Panc1 (cell line): ENCODE measurements around the gene MYLK2. TPM values are rescaled to one million over a fixed set of nuclear protein-coding genes. Genes with fewer than 3 reads are reported as not detected.

Experiments
- ATAC-seq: fragments of 200-7000 bp; cut with Tn5 transposase; 2 replicates; pipeline ENCODE4 v1.9.1; 2020; ENCODE audit warnings: mild to moderate bottlenecking, moderate library complexity
- BruUV-seq: library from RNA; stranded (reverse); fragments of 400-500 nt; replicated peaks from 2 replicates; lab custom pipeline; 2021; lab: Mats Ljungman, UMichigan
- CTCF ChIA-PET: fragments of 300-600 bp; sonication (Branson Sonifier 250); formaldehyde crosslinking; loops from one replicate; lab custom pipeline; 2022; ENCODE audit warnings: antibody characterized with exemption; lab: Charles Lee
- POLR2A ChIA-PET: fragments of 300-600 bp; sonication (Branson Sonifier 250); formaldehyde crosslinking; loops from one replicate; lab custom pipeline; 2022; ENCODE audit warnings: antibody characterized with exemption; lab: Charles Lee
- DNase-seq: peaks from one replicate; pipeline ENCODE4 v3.0.0-alpha.2; 2010; ENCODE audit warnings: low read depth, low spot score
- H3K27ac ChIP-seq: 2 replicates; pipeline ENCODE4 v1.5.1; 2011; ENCODE audit warnings: mild to moderate bottlenecking, low read length, inconsistent platforms
- H3K27me3 ChIP-seq: fragments of 200-500 bp; sonication (Bioruptor generic); 2 replicates; pipeline ENCODE4 v1.6.0; 2014; ENCODE audit warnings: low read length, inconsistent platforms; ENCODE audit not compliant: control insufficient read depth, insufficient read depth
- H3K36me3 ChIP-seq: fragments of 200-500 bp; sonication (Bioruptor generic); 2 replicates; pipeline ENCODE4 v1.5.1; 2014; ENCODE audit warnings: inconsistent platforms, mild to moderate bottlenecking, low read length, moderate library complexity; ENCODE audit not compliant: control insufficient read depth, insufficient read depth
- H3K4me1 ChIP-seq: 2 replicates; pipeline ENCODE4 v1.5.1; 2011; ENCODE audit warnings: inconsistent platforms, mild to moderate bottlenecking, low read length, moderate library complexity; ENCODE audit not compliant: control insufficient read depth, insufficient read depth
- H3K4me3 ChIP-seq, 2 experiments: 2 replicates each; pipeline ENCODE4 v1.5.1; 2011 to 2012; ENCODE audit warnings: low read depth in 2 of 2, low read length in 2 of 2, mild to moderate bottlenecking in 2 of 2, inconsistent platforms in 1 of 2, moderate library complexity in 1 of 2
- H3K9me3 ChIP-seq: fragments of 200-500 bp; sonication (Bioruptor generic); 2 replicates; pipeline ENCODE4 v1.5.1; 2014; ENCODE audit warnings: low read depth, mild to moderate bottlenecking, inconsistent platforms, low read length, moderate library complexity; ENCODE audit not compliant: control insufficient read depth, insufficient read depth
- CTCF ChIP-seq: fragments of 450-650 bp; IDR thresholded peaks from 2 replicates; pipeline ENCODE4 v1.5.1; 2017; ENCODE audit warnings: mild to moderate bottlenecking
- POLR2AphosphoS5 ChIP-seq: IDR thresholded peaks from 2 replicates; pipeline ENCODE4 v1.6.1; 2012; ENCODE audit warnings: mild to moderate bottlenecking, low read depth, low read length, moderate library complexity
- REST ChIP-seq, 2 experiments: IDR thresholded peaks; 2 replicates each; pipeline ENCODE4 v1.6.1; 2011 to 2012; ENCODE audit warnings: low read depth in 2 of 2, control low read depth in 1 of 2, low read length in 1 of 2, mild to moderate bottlenecking in 1 of 2, moderate library complexity in 1 of 2; ENCODE audit not compliant: insufficient read depth in 1 of 2
- SIN3A ChIP-seq: IDR thresholded peaks from 2 replicates; pipeline ENCODE4 v1.6.1; 2012; ENCODE audit warnings: low read depth, mild to moderate bottlenecking, low read length, moderate library complexity, borderline replicate concordance; ENCODE audit not compliant: insufficient read depth
- TCF7L2 ChIP-seq: IDR thresholded peaks from 2 replicates; pipeline ENCODE4 v1.6.1; 2011; ENCODE audit warnings: mild to moderate bottlenecking, low read depth, low read length, inconsistent platforms
- in situ Hi-C: cut with HindIII; loops from 2 replicates; pipeline ENCODE4 v1.10.0; 2016; ENCODE audit warnings: low sequenced_read_pairs, low pct_unique_long_range_greater_than_20kb
- intact Hi-C: fragments of 100-400 bp; cut with micrococcal nuclease; formaldehyde crosslinking; loops from one replicate; pipeline ENCODE4 v1.10.0; 2022; ENCODE audit not compliant: unreplicated experiment
- total RNA-seq: library from RNA; stranded (reverse); gene quantifications from one replicate; pipeline ENCODE4 v1.2.1, GENCODE V29; 2021; ENCODE audit not compliant: unreplicated experiment

MYLK2 gene
- total RNA-seq, 1 experiment from 2014 or later, result 0.87 TPM

GRCh38 chr20:31863296-31864085 is 44.3 kb downstream of the MYLK2 start:
- TF ChIP-seq CTCF (no peak), SIN3A (no peak), REST (IDR thresholded peaks at IDR 0.05; ENCODE audit: insufficient read depth in 1 of 2, low read depth in 2 of 2, low read length in 1 of 2) (no peak), POLR2AphosphoS5 (no peak), TCF7L2 (no peak)
- POLR2A ChIA-PET, result interaction anchor here (0.8 to 0.9 kb wide), 3 partner anchors 32 to 228 kb away, joined by 3 to 22 read pairs (median 4); no protein-coding TSS in a partner anchor
- BruUV-seq, result no TSS peak
- intact Hi-C loops, result no loop called here
- CTCF ChIA-PET, result interaction anchor here (0.6 to 1.2 kb wide), 2 partner anchors 11 to 787 kb away, joined by 3 to 4 read pairs; no protein-coding TSS in a partner anchor
- Histone ChIP-seq H3K27me3 (no peaks in the 10 kb centered on the region), H3K27ac (no peak overlapping the region), H3K36me3 (no peaks in the 10 kb centered on the region), H3K4me3 (no peak overlapping the region), H3K4me1 (peaks cover 16% of the 10 kb centered on the region), H3K9me3 (no peaks in the 10 kb centered on the region)
- ATAC-seq, result no peak
- in situ Hi-C loops, result no loop called here
- DNase-seq, result no peak

GRCh38 chr20:31864521-31865400 is 45.6 kb downstream of the MYLK2 start:
- H3K27me3 ChIP-seq, result no peaks in the 10 kb centered on the region
- ChIA-PET CTCF (interaction anchor here (0.6 kb wide), 1 partner anchor 88 kb away, joined by 3 read pairs; no protein-coding TSS in a partner anchor), POLR2A (interaction anchor here (0.8 kb wide), 1 partner anchor 226 kb away, joined by 22 read pairs; no protein-coding TSS in a partner anchor)
- no peak for DNase-seq
- TF ChIP-seq CTCF (no peak), REST (IDR thresholded peaks at IDR 0.05; ENCODE audit: insufficient read depth in 1 of 2, low read depth in 2 of 2, low read length in 1 of 2) (no peak), TCF7L2 (no peak), SIN3A (no peak), POLR2AphosphoS5 (no peak)
- no peak for ATAC-seq
- intact Hi-C loops (no loop called here), in situ Hi-C loops (no loop called here)
- H3K9me3 ChIP-seq, result no peaks in the 10 kb centered on the region
- BruUV-seq, result no TSS peak
- no peaks in the 10 kb centered on the region for H3K36me3 ChIP-seq
- H3K4me3 ChIP-seq, result no peak overlapping the region
- no peak overlapping the region for H3K27ac ChIP-seq
- H3K4me1 ChIP-seq, result peaks cover 11% of the 10 kb centered on the region
